H9 (cell line): Measurements from ENCODE around the gene KRT13. TPM values are rescaled to one million over a fixed set of nuclear protein-coding genes. Genes with fewer than 3 reads are reported as not detected.

Source experiments
- DNase-seq: peaks from one replicate; pipeline ENCODE4 v3.0.0-alpha.2; 2017
- H2AFZ ChIP-seq: one replicate; pipeline ENCODE4 v1.6.1; 2013; ENCODE audit warnings: mild to moderate bottlenecking, low read length, control low read depth, moderate library complexity
- H2AK5ac ChIP-seq: 2 replicates; pipeline ENCODE4 v1.6.1; 2013; ENCODE audit warnings: low read length, control low read depth, mixed read lengths; ENCODE audit not compliant: insufficient read length
- H2BK120ac ChIP-seq: one replicate; pipeline ENCODE4 v1.6.1; 2013; ENCODE audit warnings: low read depth, mild to moderate bottlenecking, low read length, control low read depth, inconsistent platforms; ENCODE audit not compliant: poor library complexity, severe bottlenecking
- H2BK12ac ChIP-seq: 2 replicates; pipeline ENCODE4 v1.6.1; 2013; ENCODE audit warnings: low read length, control low read depth, mixed read lengths, low read depth; ENCODE audit not compliant: insufficient read length
- H2BK15ac ChIP-seq: 2 replicates; pipeline ENCODE4 v1.6.1; 2013; ENCODE audit warnings: low read depth, low read length, control low read depth
- H2BK20ac ChIP-seq: one replicate; pipeline ENCODE4 v1.6.1; 2013; ENCODE audit warnings: low read depth, mild to moderate bottlenecking, low read length, control low read depth, inconsistent platforms; ENCODE audit not compliant: poor library complexity, severe bottlenecking
- H2BK5ac ChIP-seq: 2 replicates; pipeline ENCODE4 v1.6.1; 2013; ENCODE audit warnings: low read length, control low read depth, mixed read lengths; ENCODE audit not compliant: insufficient read length
- H3K14ac ChIP-seq: 2 replicates; pipeline ENCODE4 v1.6.1; 2013; ENCODE audit warnings: low read length, control low read depth; ENCODE audit not compliant: insufficient read depth
- H3K18ac ChIP-seq: 2 replicates; pipeline ENCODE4 v1.6.1; 2013; ENCODE audit warnings: low read depth, mild to moderate bottlenecking, mixed read lengths, low read length, control low read depth; ENCODE audit not compliant: insufficient read length
- H3K23ac ChIP-seq: 2 replicates; pipeline ENCODE4 v1.6.1; 2013; ENCODE audit warnings: low read length, control low read depth, mixed read lengths, low read depth; ENCODE audit not compliant: insufficient read length
- H3K23me2 ChIP-seq: 2 replicates; pipeline ENCODE4 v1.6.1; 2013; ENCODE audit warnings: low read depth, mild to moderate bottlenecking, mixed read lengths, low read length, control low read depth; ENCODE audit not compliant: insufficient read length, poor library complexity, severe bottlenecking
- H3K27ac ChIP-seq: 2 replicates; pipeline ENCODE4 v1.5.1; 2013; ENCODE audit warnings: low read length, control low read depth, mixed read lengths, low read depth; ENCODE audit not compliant: insufficient read length
- H3K27me3 ChIP-seq: 2 replicates; pipeline ENCODE4 v1.6.1; 2013; ENCODE audit warnings: low read length, control low read depth, inconsistent platforms; ENCODE audit not compliant: insufficient read depth
- H3K4ac ChIP-seq: 2 replicates; pipeline ENCODE4 v1.6.1; 2013; ENCODE audit warnings: low read depth, mild to moderate bottlenecking, control low read depth, inconsistent platforms, low read length, moderate library complexity
- H3K4me1 ChIP-seq: 2 replicates; pipeline ENCODE4 v1.6.1; 2013; ENCODE audit warnings: low read length, control low read depth, inconsistent platforms; ENCODE audit not compliant: insufficient read depth
- H3K4me2 ChIP-seq: 2 replicates; pipeline ENCODE4 v1.6.1; 2013; ENCODE audit warnings: low read length, control low read depth, mixed read lengths; ENCODE audit not compliant: insufficient read length, insufficient read depth
- H3K56ac ChIP-seq: 2 replicates; pipeline ENCODE4 v1.6.1; 2013; ENCODE audit warnings: low read depth, mild to moderate bottlenecking, mixed read lengths, low read length, control low read depth; ENCODE audit not compliant: insufficient read length
- H3K79me1 ChIP-seq: 2 replicates; pipeline ENCODE4 v1.6.1; 2013; ENCODE audit warnings: low read depth, mild to moderate bottlenecking, moderate library complexity, low read length, control low read depth, inconsistent platforms; ENCODE audit not compliant: insufficient read depth, poor library complexity, severe bottlenecking
- H3K79me2 ChIP-seq: 2 replicates; pipeline ENCODE4 v1.6.1; 2013; ENCODE audit warnings: low read length, control low read depth, inconsistent platforms; ENCODE audit not compliant: insufficient read depth
- H3K9ac ChIP-seq: 2 replicates; pipeline ENCODE4 v1.6.1; 2013; ENCODE audit warnings: low read length, control low read depth, mixed read lengths; ENCODE audit not compliant: insufficient read length; ENCODE audit errors: extremely low read depth
- H3K9me3 ChIP-seq: one replicate; pipeline ENCODE4 v1.6.1; 2013; ENCODE audit warnings: low read depth, low read length, inconsistent platforms; ENCODE audit not compliant: control insufficient read depth
- H3T11ph ChIP-seq: one replicate; pipeline ENCODE4 v1.6.1; 2013; ENCODE audit warnings: mild to moderate bottlenecking, low read length, control low read depth, inconsistent platforms
- H4K20me1 ChIP-seq: one replicate; pipeline ENCODE4 v1.6.1; 2013; ENCODE audit not compliant: control insufficient read depth, insufficient read length, insufficient read depth
- H4K5ac ChIP-seq: 2 replicates; pipeline ENCODE4 v1.6.1; 2013; ENCODE audit warnings: low read depth, mild to moderate bottlenecking, mixed read lengths, low read length, control low read depth; ENCODE audit not compliant: insufficient read length
- H4K8ac ChIP-seq: replicated peaks from 2 replicates; pipeline ENCODE4 v1.6.1; 2013; ENCODE audit warnings: low read length, control low read depth, mixed read lengths, low read depth; ENCODE audit not compliant: insufficient read length
- H4K91ac ChIP-seq: 2 replicates; pipeline ENCODE4 v1.6.1; 2013; ENCODE audit warnings: low read depth, mild to moderate bottlenecking, moderate library complexity, mixed read lengths, low read length, control low read depth; ENCODE audit not compliant: insufficient read length
- H3K27ac Mint-ChIP-seq, 3 experiments: 2 replicates in 2 of 3; 3 replicates in 1 of 3; pipeline ENCODE4 v1.8.0; 2020 to 2021; ENCODE audit warnings: mixed read lengths in 3 of 3, mild to moderate bottlenecking in 1 of 3, moderate library complexity in 1 of 3
- H3K27me3 Mint-ChIP-seq: 2 replicates; pipeline ENCODE4 v1.8.0; 2021; ENCODE audit warnings: low read depth, mild to moderate bottlenecking, moderate library complexity, mixed read lengths
- H3K36me3 Mint-ChIP-seq, 3 experiments: 2 replicates in 2 of 3; 3 replicates in 1 of 3; pipeline ENCODE4 v1.8.0; 2020 to 2021; ENCODE audit warnings: low read depth in 3 of 3, mixed read lengths in 3 of 3; ENCODE audit not compliant: insufficient read depth in 1 of 3
- H3K4me1 Mint-ChIP-seq, 2 experiments: 2 replicates each; pipeline ENCODE4 v1.8.0; 2020; ENCODE audit warnings: mixed read lengths in 2 of 2
- H3K4me3 Mint-ChIP-seq, 2 experiments: 2 replicates in 1 of 2; 3 replicates in 1 of 2; pipeline ENCODE4 v1.8.0; 2020 to 2021; ENCODE audit warnings: mild to moderate bottlenecking in 2 of 2, mixed read lengths in 2 of 2, moderate library complexity in 1 of 2
- H3K9me3 Mint-ChIP-seq, 2 experiments: 2 replicates in 1 of 2; 3 replicates in 1 of 2; pipeline ENCODE4 v1.8.0; 2020; ENCODE audit warnings: mild to moderate bottlenecking in 2 of 2, mixed read lengths in 2 of 2, moderate library complexity in 1 of 2
- CTCF ChIP-seq: fragments of 200-600 bp; sonication (generic); conservative IDR thresholded peaks from 3 replicates; pipeline ENCODE4 v1.8.0; 2021; ENCODE audit warnings: antibody characterized with exemption, mild to moderate bottlenecking
- WGBS: extraction: QIAGEN DNeasy Blood & Tissue Kit; methylation state at CpG from one replicate; pipeline ENCODE4 v1.1.7; 2013; ENCODE audit warnings: missing lambda C conversion rate, low lambda C conversion rate, mixed read lengths; ENCODE audit not compliant: insufficient read length; ENCODE audit errors: extremely low coverage; 5-methylcytosine and 5-hydroxymethylcytosine counted together
- total RNA-seq: library from RNA; stranded (reverse); gene quantifications from 2 replicates; pipeline ENCODE4 v1.2.1, GENCODE V29; 2021

The KRT13 gene
- total RNA-seq, 1 experiment from 2014 or later, result not detected

GRCh38 chr17:41505809-41506767 lies 676 bp upstream of the KRT13 start:
- Mint-ChIP-seq H3K9me3 (no peaks in the 10 kb centered on the region), H3K36me3 (no peaks in the 10 kb centered on the region), H3K4me3 (no peak overlapping the region), H3K27me3 (no peaks in the 10 kb centered on the region), H3K27ac (no peak overlapping the region; a peak in 1 of 7 replicates), H3K4me1 (peaks cover 19 to 22% of the 10 kb centered on the region in 2 experiments)
- H4K8ac ChIP-seq, result no peak overlapping the region
- H2AFZ ChIP-seq, result no peak overlapping the region
- no peak overlapping the region for H3K4me2 ChIP-seq
- no peak overlapping the region for H3K14ac ChIP-seq
- WGBS, result no CpG with 5 or more reads among the region's 14 CpGs
- DNase-seq, result no peak
- no peak overlapping the region for H2BK120ac ChIP-seq
- H3K4ac ChIP-seq, result no peak overlapping the region
- H3K18ac ChIP-seq, result no peak overlapping the region
- no peaks in the 10 kb centered on the region for H3K79me1 ChIP-seq
- no peak overlapping the region for H2BK12ac ChIP-seq
- H3K79me2 ChIP-seq, result no peaks in the 10 kb centered on the region
- H2AK5ac ChIP-seq, result no peak overlapping the region
- H3K9me3 ChIP-seq, result no peaks in the 10 kb centered on the region
- no peak overlapping the region for H2BK20ac ChIP-seq
- no peak overlapping the region for H3K27ac ChIP-seq
- H3K23ac ChIP-seq, result no peak overlapping the region
- H3K23me2 ChIP-seq, result no peaks in the 10 kb centered on the region
- no peak for TF ChIP-seq CTCF
- H2BK5ac ChIP-seq, result no peak overlapping the region
- H2BK15ac ChIP-seq, result no peak overlapping the region
- no peak overlapping the region for H4K91ac ChIP-seq
- H3K4me1 ChIP-seq, result 0 out of 2 replicates have a peak, but pooled peaks cover 3% of the 10 kb centered on the region
- H3T11ph ChIP-seq, result no peak overlapping the region
- H4K20me1 ChIP-seq, result no peaks in the 10 kb centered on the region
- H3K27me3 ChIP-seq, result no peaks in the 10 kb centered on the region
- no peak overlapping the region for H4K5ac ChIP-seq
- H3K56ac ChIP-seq, result no peak overlapping the region
- H3K9ac ChIP-seq, result no peak overlapping the region
